Measurements from ENCODE around the gene TRAF2. TPM values are rescaled to one million over a fixed set of nuclear protein-coding genes. Genes with fewer than 3 reads are reported as not detected.

The TRAF2 gene
- total and polyA plus RNA-seq, 2 of the 8 experiments (the other 6 are each of a cell fraction or from before 2014, with no cell fraction given), result 26.9 to 50.2 TPM

- TF ChIP-seq, protein P1, sequence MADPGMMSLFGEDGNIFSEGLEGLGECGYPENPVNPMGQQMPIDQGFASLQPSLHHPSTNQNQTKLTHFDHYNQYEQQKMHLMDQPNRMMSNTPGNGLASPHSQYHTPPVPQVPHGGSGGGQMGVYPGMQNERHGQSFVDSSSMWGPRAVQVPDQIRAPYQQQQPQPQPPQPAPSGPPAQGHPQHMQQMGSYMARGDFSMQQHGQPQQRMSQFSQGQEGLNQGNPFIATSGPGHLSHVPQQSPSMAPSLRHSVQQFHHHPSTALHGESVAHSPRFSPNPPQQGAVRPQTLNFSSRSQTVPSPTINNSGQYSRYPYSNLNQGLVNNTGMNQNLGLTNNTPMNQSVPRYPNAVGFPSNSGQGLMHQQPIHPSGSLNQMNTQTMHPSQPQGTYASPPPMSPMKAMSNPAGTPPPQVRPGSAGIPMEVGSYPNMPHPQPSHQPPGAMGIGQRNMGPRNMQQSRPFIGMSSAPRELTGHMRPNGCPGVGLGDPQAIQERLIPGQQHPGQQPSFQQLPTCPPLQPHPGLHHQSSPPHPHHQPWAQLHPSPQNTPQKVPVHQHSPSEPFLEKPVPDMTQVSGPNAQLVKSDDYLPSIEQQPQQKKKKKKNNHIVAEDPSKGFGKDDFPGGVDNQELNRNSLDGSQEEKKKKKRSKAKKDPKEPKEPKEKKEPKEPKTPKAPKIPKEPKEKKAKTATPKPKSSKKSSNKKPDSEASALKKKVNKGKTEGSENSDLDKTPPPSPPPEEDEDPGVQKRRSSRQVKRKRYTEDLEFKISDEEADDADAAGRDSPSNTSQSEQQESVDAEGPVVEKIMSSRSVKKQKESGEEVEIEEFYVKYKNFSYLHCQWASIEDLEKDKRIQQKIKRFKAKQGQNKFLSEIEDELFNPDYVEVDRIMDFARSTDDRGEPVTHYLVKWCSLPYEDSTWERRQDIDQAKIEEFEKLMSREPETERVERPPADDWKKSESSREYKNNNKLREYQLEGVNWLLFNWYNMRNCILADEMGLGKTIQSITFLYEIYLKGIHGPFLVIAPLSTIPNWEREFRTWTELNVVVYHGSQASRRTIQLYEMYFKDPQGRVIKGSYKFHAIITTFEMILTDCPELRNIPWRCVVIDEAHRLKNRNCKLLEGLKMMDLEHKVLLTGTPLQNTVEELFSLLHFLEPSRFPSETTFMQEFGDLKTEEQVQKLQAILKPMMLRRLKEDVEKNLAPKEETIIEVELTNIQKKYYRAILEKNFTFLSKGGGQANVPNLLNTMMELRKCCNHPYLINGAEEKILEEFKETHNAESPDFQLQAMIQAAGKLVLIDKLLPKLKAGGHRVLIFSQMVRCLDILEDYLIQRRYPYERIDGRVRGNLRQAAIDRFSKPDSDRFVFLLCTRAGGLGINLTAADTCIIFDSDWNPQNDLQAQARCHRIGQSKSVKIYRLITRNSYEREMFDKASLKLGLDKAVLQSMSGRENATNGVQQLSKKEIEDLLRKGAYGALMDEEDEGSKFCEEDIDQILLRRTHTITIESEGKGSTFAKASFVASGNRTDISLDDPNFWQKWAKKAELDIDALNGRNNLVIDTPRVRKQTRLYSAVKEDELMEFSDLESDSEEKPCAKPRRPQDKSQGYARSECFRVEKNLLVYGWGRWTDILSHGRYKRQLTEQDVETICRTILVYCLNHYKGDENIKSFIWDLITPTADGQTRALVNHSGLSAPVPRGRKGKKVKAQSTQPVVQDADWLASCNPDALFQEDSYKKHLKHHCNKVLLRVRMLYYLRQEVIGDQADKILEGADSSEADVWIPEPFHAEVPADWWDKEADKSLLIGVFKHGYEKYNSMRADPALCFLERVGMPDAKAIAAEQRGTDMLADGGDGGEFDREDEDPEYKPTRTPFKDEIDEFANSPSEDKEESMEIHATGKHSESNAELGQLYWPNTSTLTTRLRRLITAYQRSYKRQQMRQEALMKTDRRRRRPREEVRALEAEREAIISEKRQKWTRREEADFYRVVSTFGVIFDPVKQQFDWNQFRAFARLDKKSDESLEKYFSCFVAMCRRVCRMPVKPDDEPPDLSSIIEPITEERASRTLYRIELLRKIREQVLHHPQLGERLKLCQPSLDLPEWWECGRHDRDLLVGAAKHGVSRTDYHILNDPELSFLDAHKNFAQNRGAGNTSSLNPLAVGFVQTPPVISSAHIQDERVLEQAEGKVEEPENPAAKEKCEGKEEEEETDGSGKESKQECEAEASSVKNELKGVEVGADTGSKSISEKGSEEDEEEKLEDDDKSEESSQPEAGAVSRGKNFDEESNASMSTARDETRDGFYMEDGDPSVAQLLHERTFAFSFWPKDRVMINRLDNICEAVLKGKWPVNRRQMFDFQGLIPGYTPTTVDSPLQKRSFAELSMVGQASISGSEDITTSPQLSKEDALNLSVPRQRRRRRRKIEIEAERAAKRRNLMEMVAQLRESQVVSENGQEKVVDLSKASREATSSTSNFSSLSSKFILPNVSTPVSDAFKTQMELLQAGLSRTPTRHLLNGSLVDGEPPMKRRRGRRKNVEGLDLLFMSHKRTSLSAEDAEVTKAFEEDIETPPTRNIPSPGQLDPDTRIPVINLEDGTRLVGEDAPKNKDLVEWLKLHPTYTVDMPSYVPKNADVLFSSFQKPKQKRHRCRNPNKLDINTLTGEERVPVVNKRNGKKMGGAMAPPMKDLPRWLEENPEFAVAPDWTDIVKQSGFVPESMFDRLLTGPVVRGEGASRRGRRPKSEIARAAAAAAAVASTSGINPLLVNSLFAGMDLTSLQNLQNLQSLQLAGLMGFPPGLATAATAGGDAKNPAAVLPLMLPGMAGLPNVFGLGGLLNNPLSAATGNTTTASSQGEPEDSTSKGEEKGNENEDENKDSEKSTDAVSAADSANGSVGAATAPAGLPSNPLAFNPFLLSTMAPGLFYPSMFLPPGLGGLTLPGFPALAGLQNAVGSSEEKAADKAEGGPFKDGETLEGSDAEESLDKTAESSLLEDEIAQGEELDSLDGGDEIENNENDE (IDR thresholded peaks at IDR 0.05; ENCODE audit: insufficient replicate concordance, low read length), result no peak
- TF ChIP-seq EZH2 (IDR thresholded peaks at IDR 0.05; ENCODE audit: low read depth, low read length, severe bottlenecking), result no peak
- TF ChIP-seq SUZ12 (IDR thresholded peaks at IDR 0.05; ENCODE audit: low read length), result no peak
- TF ChIP-seq HDAC6 (IDR thresholded peaks at IDR 0.05; ENCODE audit: low read depth, low read length), result no peak
- TF ChIP-seq RFX5 (IDR thresholded peaks at IDR 0.05; ENCODE audit: borderline replicate concordance, low read depth, low read length), result no peak
- TF ChIP-seq JUN (IDR thresholded peaks at IDR 0.05; ENCODE audit: low read depth, low read length), result no peak
- TF ChIP-seq POLR2AphosphoS5 (IDR thresholded peaks at IDR 0.05; ENCODE audit: low read depth, low read length), result no peak
- TF ChIP-seq YY1 (IDR thresholded peaks at IDR 0.05; ENCODE audit: low read depth, low read length), result peak; percentile 73; the same call in 1 of the 2 replicates
- TF ChIP-seq KDM5A (IDR thresholded peaks at IDR 0.05; ENCODE audit: low read length), result no peak
- no peak; the same call in 1 of the 2 replicates for TF ChIP-seq RBBP5 (IDR thresholded peaks at IDR 0.05; ENCODE audit: borderline replicate concordance, low read depth, low read length)
Measured at GRCh38 chr9:136944519-136945332, 58.4 kb downstream of the TRAF2 start, which contains the start of the genes C8G and FBXW5 (continued).

All from H1 (cell line).